HL-60 (cell line): Measurements from ENCODE around the gene DNAJA4.
A peak's percentile ranks its signal among the peaks of the same experiment; 100 is the strongest.

ENCODE experiments used
- DNase-seq, 2 experiments: peaks; one replicate each; pipeline ENCODE4 v3.0.0-alpha.2; 2010 to 2020; ENCODE audit warnings: low read depth in 1 of 2, low spot score in 1 of 2
- H3K27ac ChIP-seq: fragments of 250-450 bp; sonication (Bioruptor Pico); replicated peaks from 2 replicates; pipeline ENCODE4 v1.5.1; 2020; ENCODE audit warnings: mild to moderate bottlenecking, moderate library complexity
- H3K27me3 ChIP-seq: fragments of 250-450 bp; sonication (Bioruptor Pico); 2 replicates; pipeline ENCODE4 v1.5.1; 2021; ENCODE audit warnings: mild to moderate bottlenecking, moderate library complexity; ENCODE audit not compliant: insufficient read depth, poor library complexity, severe bottlenecking
- H3K4me3 ChIP-seq: replicated peaks from 2 replicates; pipeline ENCODE4 v1.5.1; 2011; ENCODE audit warnings: mild to moderate bottlenecking, control low read depth, low read length; ENCODE audit not compliant: insufficient read depth
- GABPA ChIP-seq: IDR thresholded peaks from 2 replicates; pipeline ENCODE4 v1.6.1; 2012; ENCODE audit warnings: low read depth
- POLR2AphosphoS5 ChIP-seq: IDR thresholded peaks from 2 replicates; pipeline ENCODE4 v1.6.1; 2012; ENCODE audit warnings: low read depth
- REST ChIP-seq: IDR thresholded peaks from 2 replicates; pipeline ENCODE4 v1.6.1; 2012; ENCODE audit warnings: low read depth; ENCODE audit not compliant: insufficient replicate concordance
- SPI1 ChIP-seq: IDR thresholded peaks from 2 replicates; pipeline ENCODE4 v1.6.1; 2012; ENCODE audit warnings: low read depth, mild to moderate bottlenecking, borderline replicate concordance
- TF ChIP-seq, protein P1 (sequence below): IDR thresholded peaks from one replicate; pipeline ENCODE4 v1.5.1; 2011; ENCODE audit warnings: low read length, control low read depth, inconsistent platforms; ENCODE audit not compliant: insufficient read depth

Gene DNAJA4

GRCh38 chr15:78265137-78265460 lies 737 bp downstream of the DNAJA4 start:
- DNase-seq: no peak
- Histone ChIP-seq H3K27ac (no peak overlapping the region), H3K27me3 (peaks cover 3% of the 10 kb centered on the region), H3K4me3 (peak overlapping the region; percentile 29; the same call in 1 of the 2 replicates)
- TF ChIP-seq, protein P1, sequence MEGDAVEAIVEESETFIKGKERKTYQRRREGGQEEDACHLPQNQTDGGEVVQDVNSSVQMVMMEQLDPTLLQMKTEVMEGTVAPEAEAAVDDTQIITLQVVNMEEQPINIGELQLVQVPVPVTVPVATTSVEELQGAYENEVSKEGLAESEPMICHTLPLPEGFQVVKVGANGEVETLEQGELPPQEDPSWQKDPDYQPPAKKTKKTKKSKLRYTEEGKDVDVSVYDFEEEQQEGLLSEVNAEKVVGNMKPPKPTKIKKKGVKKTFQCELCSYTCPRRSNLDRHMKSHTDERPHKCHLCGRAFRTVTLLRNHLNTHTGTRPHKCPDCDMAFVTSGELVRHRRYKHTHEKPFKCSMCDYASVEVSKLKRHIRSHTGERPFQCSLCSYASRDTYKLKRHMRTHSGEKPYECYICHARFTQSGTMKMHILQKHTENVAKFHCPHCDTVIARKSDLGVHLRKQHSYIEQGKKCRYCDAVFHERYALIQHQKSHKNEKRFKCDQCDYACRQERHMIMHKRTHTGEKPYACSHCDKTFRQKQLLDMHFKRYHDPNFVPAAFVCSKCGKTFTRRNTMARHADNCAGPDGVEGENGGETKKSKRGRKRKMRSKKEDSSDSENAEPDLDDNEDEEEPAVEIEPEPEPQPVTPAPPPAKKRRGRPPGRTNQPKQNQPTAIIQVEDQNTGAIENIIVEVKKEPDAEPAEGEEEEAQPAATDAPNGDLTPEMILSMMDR: no peak
- no peak for TF ChIP-seq SPI1
- TF ChIP-seq REST: no peak
- TF ChIP-seq POLR2AphosphoS5: no peak
- no peak for TF ChIP-seq GABPA

DNA sequence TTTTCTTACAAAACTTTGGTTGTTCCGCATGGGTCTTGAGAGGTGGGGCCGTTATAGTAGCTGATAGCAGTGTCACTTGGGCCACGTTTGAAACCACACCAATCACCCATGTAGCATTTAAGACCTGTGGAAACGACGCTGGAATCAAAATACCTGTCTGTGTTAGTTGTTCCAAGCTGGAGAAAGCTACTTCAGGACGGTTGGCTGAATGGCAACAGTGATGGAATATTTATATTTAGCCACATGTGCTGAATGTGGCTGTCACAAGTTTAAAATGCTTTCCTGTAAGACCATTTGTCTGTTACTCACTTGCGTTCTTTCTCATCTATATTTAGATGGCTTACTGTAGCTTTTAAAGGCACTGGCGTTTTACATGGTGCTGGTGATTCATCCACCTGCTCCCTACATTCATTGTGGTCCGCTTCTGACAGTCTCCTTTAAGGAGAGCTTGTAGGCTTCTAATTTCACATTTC lies 1.4 kb downstream of the DNAJA4 start:
- TF ChIP-seq REST (no peak), POLR2AphosphoS5 (no peak), SPI1 (no peak), GABPA (no peak)
- TF ChIP-seq, protein P1: no peak
- Histone ChIP-seq H3K27me3 (peaks cover 3% of the 10 kb centered on the region), H3K27ac (no peak overlapping the region), H3K4me3 (no peak overlapping the region)
- no peak for DNase-seq

- H3K27ac ChIP-seq: no peak overlapping the region
- no peak for DNase-seq
- no peak overlapping the region for H3K4me3 ChIP-seq
- H3K27me3 ChIP-seq: peaks cover 3% of the 10 kb centered on the region
- TF ChIP-seq REST (no peak), GABPA (no peak), POLR2AphosphoS5 (no peak), SPI1 (no peak)
- TF ChIP-seq, protein P1: no peak
Observed at GRCh38 chr15:78266229-78266628, 1.9 kb downstream of the DNAJA4 start.
